GM23248 (cell line): ENCODE data around the gene BCO2. TPM values are rescaled to one million over a fixed set of nuclear protein-coding genes. Genes with fewer than 3 reads are reported as not detected.

Experiments
- DNase-seq: peaks from one replicate; pipeline ENCODE4 v3.0.0-alpha.2; 2015
- H2AFZ ChIP-seq: fragments of 200-600 bp; sonication (generic); 2 replicates; pipeline ENCODE4 v1.6.1; 2016; ENCODE audit warnings: antibody characterized with exemption
- H3F3A ChIP-seq: fragments of 200-600 bp; sonication (generic); 2 replicates; pipeline ENCODE4 v1.6.1; 2016; ENCODE audit warnings: mild to moderate bottlenecking, antibody characterized with exemption, mixed run types; ENCODE audit not compliant: insufficient read depth
- H3K27ac ChIP-seq: fragments of 200-600 bp; sonication (generic); 2 replicates; pipeline ENCODE4 v1.5.1; 2016; ENCODE audit warnings: mild to moderate bottlenecking
- H3K27me3 ChIP-seq: fragments of 200-600 bp; sonication (generic); replicated peaks from 2 replicates; pipeline ENCODE4 v1.6.1; 2016; ENCODE audit warnings: mild to moderate bottlenecking; ENCODE audit not compliant: insufficient read depth
- H3K36me3 ChIP-seq: fragments of 200-600 bp; sonication (generic); 2 replicates; pipeline ENCODE4 v1.6.1; 2016; ENCODE audit warnings: low read depth, mild to moderate bottlenecking
- H3K4me1 ChIP-seq: fragments of 200-600 bp; sonication (generic); 2 replicates; pipeline ENCODE4 v1.6.1; 2016; ENCODE audit warnings: mild to moderate bottlenecking; ENCODE audit not compliant: insufficient read depth
- H3K4me2 ChIP-seq: fragments of 200-600 bp; sonication (generic); one replicate; pipeline ENCODE4 v1.6.1; 2016; ENCODE audit warnings: mild to moderate bottlenecking; ENCODE audit not compliant: unreplicated experiment
- H3K4me3 ChIP-seq: fragments of 200-600 bp; sonication (generic); 2 replicates; pipeline ENCODE4 v1.5.1; 2016; ENCODE audit warnings: mild to moderate bottlenecking
- H3K79me2 ChIP-seq: fragments of 200-600 bp; sonication (generic); 2 replicates; pipeline ENCODE4 v1.6.1; 2016; ENCODE audit warnings: mild to moderate bottlenecking; ENCODE audit not compliant: insufficient read depth
- H3K9ac ChIP-seq: fragments of 200-600 bp; sonication (generic); 2 replicates; pipeline ENCODE4 v1.6.1; 2016; ENCODE audit warnings: mild to moderate bottlenecking
- H3K9me2 ChIP-seq: fragments of 200-600 bp; sonication (generic); 2 replicates; pipeline ENCODE4 v1.6.1; 2016; ENCODE audit warnings: mixed run types, mild to moderate bottlenecking, moderate library complexity; ENCODE audit not compliant: insufficient read depth
- H3K9me3 ChIP-seq: fragments of 200-600 bp; sonication (generic); one replicate; pipeline ENCODE4 v1.6.1; 2017; ENCODE audit warnings: low read depth
- H4K20me1 ChIP-seq: fragments of 200-600 bp; sonication (generic); 2 replicates; pipeline ENCODE4 v1.6.0; 2016; ENCODE audit not compliant: insufficient read depth
- EZH2 ChIP-seq: fragments of 200-600 bp; sonication (generic); IDR thresholded peaks from 2 replicates; pipeline ENCODE4 v1.6.1; 2018; ENCODE audit warnings: antibody characterized with exemption, mild to moderate bottlenecking; ENCODE audit not compliant: insufficient read depth, poor library complexity, severe bottlenecking
- EZH2phosphoT487 ChIP-seq: fragments of 200-600 bp; sonication (generic); IDR thresholded peaks from 2 replicates; pipeline ENCODE4 v1.6.1; 2018; ENCODE audit warnings: antibody characterized with exemption, moderate library complexity, mild to moderate bottlenecking, low read depth; ENCODE audit not compliant: insufficient read depth
- WGBS, 2 experiments: methylation state at CpG; one replicate each; pipeline ENCODE4 v1.1.6; 2015 to 2017; ENCODE audit warnings: low lambda C conversion rate in 2 of 2, low coverage in 1 of 2; ENCODE audit errors: missing lambda C conversion rate in 2 of 2; 5-methylcytosine and 5-hydroxymethylcytosine counted together
- in situ Hi-C: fragments of 300-500 bp; cut with MboI; formaldehyde crosslinking; loops from 2 replicates; pipeline ENCODE4 v1.15.0; 2020
- polyA plus RNA-seq: library from polyadenylated mRNA; unstranded; fragments of >200 nt; fragmentation: Nextera tagmentation; extraction: Ambion mirVana; gene quantifications from 2 replicates; pipeline ENCODE4 v1.2.1, GENCODE V29; 2016
- small RNA-seq: library from RNA; depleted of rRNA; stranded (forward); fragments of <200 nt; gene quantifications from one replicate; pipeline ENCODE3, GENCODE V24; 2014; ENCODE audit warnings: low read depth, low replicate concordance
- total RNA-seq: library from RNA; depleted of rRNA; stranded (reverse); fragments of >200 nt; shearing (Covaris generic); gene quantifications from 2 replicates; pipeline ENCODE4 v1.2.3, GENCODE V29; 2014; rRNA removed

The BCO2 gene
- total and polyA plus RNA-seq, 2 experiments from 2014 or later = 0.83 TPM; not detected in 1

GRCh38 chr11:112266410-112266778, 91.1 kb downstream of the BCO2 start:
- in situ Hi-C loops = no loop called here
- H3K4me2 ChIP-seq = no peak overlapping the region
- no peak overlapping the region for H3K27ac ChIP-seq
- no peak overlapping the region for H3K9ac ChIP-seq
- DNase-seq = no peak
- H3F3A ChIP-seq = no peaks in the 10 kb centered on the region
- H3K27me3 ChIP-seq = no peaks in the 10 kb centered on the region
- no peaks in the 10 kb centered on the region for H4K20me1 ChIP-seq
- no peaks in the 10 kb centered on the region for H3K36me3 ChIP-seq
- H3K9me3 ChIP-seq = no peaks in the 10 kb centered on the region
- no peaks in the 10 kb centered on the region for H3K79me2 ChIP-seq
- no peaks in the 10 kb centered on the region for H3K9me2 ChIP-seq
- H2AFZ ChIP-seq = no peak overlapping the region
- WGBS, 2 experiments = 74 to 88% methylated on average over 3 of the region's 3 CpGs
- no peak for TF ChIP-seq EZH2
- no peak for TF ChIP-seq EZH2phosphoT487
- H3K4me3 ChIP-seq = no peak overlapping the region
- no peaks in the 10 kb centered on the region; the same call in 1 of the 2 replicates for H3K4me1 ChIP-seq

GRCh38 chr11:112267188-112267591, 91.9 kb downstream of the BCO2 start:
- in situ Hi-C loops = no loop called here
- TF ChIP-seq EZH2phosphoT487 (no peak), EZH2 (no peak)
- H3K4me2 ChIP-seq = no peak overlapping the region
- H3K9me3 ChIP-seq = no peaks in the 10 kb centered on the region
- no peaks in the 10 kb centered on the region for H3K36me3 ChIP-seq
- no peaks in the 10 kb centered on the region for H3F3A ChIP-seq
- H4K20me1 ChIP-seq = no peaks in the 10 kb centered on the region
- no peaks in the 10 kb centered on the region for H3K27me3 ChIP-seq
- no peak overlapping the region for H2AFZ ChIP-seq
- H3K4me1 ChIP-seq = no peaks in the 10 kb centered on the region; the same call in 1 of the 2 replicates
- H3K9ac ChIP-seq = no peak overlapping the region
- 41 to 50% methylated on average over 5 of the region's 5 CpGs for WGBS, 2 experiments
- H3K27ac ChIP-seq = no peak overlapping the region
- H3K9me2 ChIP-seq = no peaks in the 10 kb centered on the region
- no peak for DNase-seq
- H3K4me3 ChIP-seq = no peak overlapping the region
- no peaks in the 10 kb centered on the region for H3K79me2 ChIP-seq

GRCh38 chr11:112268406-112268805, 93.1 kb downstream of the BCO2 start:
- Histone ChIP-seq H3K4me2 (no peak overlapping the region), H3K79me2 (no peaks in the 10 kb centered on the region), H3F3A (no peaks in the 10 kb centered on the region), H3K27ac (no peak overlapping the region), H3K36me3 (no peaks in the 10 kb centered on the region), H3K4me1 (no peaks in the 10 kb centered on the region; the same call in 1 of the 2 replicates), H3K9me3 (no peaks in the 10 kb centered on the region), H3K9me2 (no peaks in the 10 kb centered on the region), H3K27me3 (no peaks in the 10 kb centered on the region), H3K4me3 (no peak overlapping the region), H3K9ac (no peak overlapping the region), H4K20me1 (no peaks in the 10 kb centered on the region), H2AFZ (no peak overlapping the region)
- TF ChIP-seq EZH2phosphoT487 (no peak), EZH2 (no peak)
- in situ Hi-C loops = no loop called here
- 72 to 73% methylated on average over 5 of the region's 5 CpGs for WGBS, 2 experiments
- DNase-seq = no peak

Small RNA genes lying within 50 kb of the gene (small RNA-seq; reads per million reads assigned to genes)
- gene MRPS36P4 = not detected

Other genes with a start within 250 kb of the BCO2 start
- 22.7 and 22.9 TPM in 2 replicates for gene DIXDC1, start 238.2 kb upstream of the BCO2 start, total RNA-seq
- gene DIXDC1, start 238.2 kb upstream of the BCO2 start, polyA plus RNA-seq = 10.4 and 10.8 TPM in 2 replicates
- 32.3 and 35.7 TPM in 2 replicates for gene DLAT, start 150.1 kb upstream of the BCO2 start, total RNA-seq
- gene DLAT, start 150.1 kb upstream of the BCO2 start, polyA plus RNA-seq = 33.4 and 36.0 TPM in 2 replicates
- gene PIH1D2, start 101.5 kb upstream of the BCO2 start, total RNA-seq = 0.86 and 1.0 TPM in 2 replicates
- gene PIH1D2, start 101.5 kb upstream of the BCO2 start, polyA plus RNA-seq = 2.2 and 2.3 TPM in 2 replicates
- 20.6 and 39.4 TPM in 2 replicates for gene NKAPD1, start 101.2 kb upstream of the BCO2 start, total RNA-seq
- gene NKAPD1, start 101.2 kb upstream of the BCO2 start, polyA plus RNA-seq = 26.1 and 28.1 TPM in 2 replicates
- gene TIMM8B, start 88.8 kb upstream of the BCO2 start, total RNA-seq = 27.1 and 33.8 TPM in 2 replicates
- gene TIMM8B, start 88.8 kb upstream of the BCO2 start, polyA plus RNA-seq = 103 and 106 TPM in 2 replicates
- gene SDHD, start 88.6 kb upstream of the BCO2 start, total RNA-seq = 108 and 141 TPM in 2 replicates
- 185 and 186 TPM in 2 replicates for gene SDHD, start 88.6 kb upstream of the BCO2 start, polyA plus RNA-seq
- gene IL18, start 11.4 kb upstream of the BCO2 start, total RNA-seq = 58.8 and 62.9 TPM in 2 replicates
- 48.8 and 51.9 TPM in 2 replicates for gene IL18, start 11.4 kb upstream of the BCO2 start, polyA plus RNA-seq
- 0.51 and 2.2 TPM in 2 replicates for gene TEX12, start 8.1 kb upstream of the BCO2 start, total RNA-seq
- gene TEX12, start 8.1 kb upstream of the BCO2 start, polyA plus RNA-seq = not detected in 2 replicates
- gene PTS, start 50.9 kb downstream of the BCO2 start, total RNA-seq = 33.9 and 36.5 TPM in 2 replicates
- gene PTS, start 50.9 kb downstream of the BCO2 start, polyA plus RNA-seq = 100 and 108 TPM in 2 replicates
- not detected in 2 replicates for gene PLET1, start 85.3 kb downstream of the BCO2 start, total RNA-seq
- gene PLET1, start 85.3 kb downstream of the BCO2 start, polyA plus RNA-seq = not detected in 2 replicates